B cell (primary cell): Measurements from ENCODE around the gene PEX19. TPM values are rescaled to one million over a fixed set of nuclear protein-coding genes. Genes with fewer than 3 reads are reported as not detected.

Experiments used
- ATAC-seq: fragments of 200-7000 bp; cut with Tn5 transposase; one replicate; pipeline ENCODE4 v1.10.0; 2021; ENCODE audit warnings: low read depth, mild to moderate bottlenecking, moderate number of reproducible peaks, moderate library complexity
- CTCF ChIA-PET: fragments of 350-600 bp; sonication (Branson Sonifier 250); formaldehyde crosslinking; loops from one replicate; lab custom pipeline; 2021; ENCODE audit warnings: antibody characterized with exemption, inconsistent platforms; lab: Charles Lee
- POLR2A ChIA-PET: fragments of 350-600 bp; sonication (Branson Sonifier 250); formaldehyde crosslinking; loops from one replicate; lab custom pipeline; 2021; ENCODE audit warnings: antibody characterized with exemption; lab: Charles Lee
- DNase-seq: peaks from one replicate; pipeline ENCODE4 v3.0.0; 2013
- H2AFZ ChIP-seq: 2 replicates; pipeline ENCODE4 v1.6.1; 2012; ENCODE audit warnings: mild to moderate bottlenecking, low read depth, low read length; ENCODE audit not compliant: insufficient read depth, poor library complexity, severe bottlenecking
- H3K27ac ChIP-seq, 2 donors: 1 replicate in 1 of 2; 2 replicates in 1 of 2; pipeline ENCODE4 v1.5.1; 2012 to 2013; ENCODE audit warnings: low read length in 2 of 2, mild to moderate bottlenecking in 2 of 2, moderate library complexity in 1 of 2
- H3K27me3 ChIP-seq, 4 experiments: fragments of 200-600 bp in 1 of 4; sonication (generic) in 1 of 4; replicated peaks in 1 of 4; 1 replicate in 2 of 4; 2 replicates in 2 of 4; pipeline versions ENCODE4 v1.6.1 to v1.7.0; 2013 to 2016; ENCODE audit warnings: low read length in 3 of 4, mild to moderate bottlenecking in 2 of 4, mixed read lengths in 1 of 4, moderate library complexity in 1 of 4; ENCODE audit not compliant: insufficient read depth in 4 of 4, control insufficient read depth in 3 of 4; ENCODE audit errors: control extremely low read depth in 1 of 4
- H3K36me3 ChIP-seq, 2 experiments: replicated peaks in 1 of 2; 1 replicate in 1 of 2; 2 replicates in 1 of 2; pipeline versions ENCODE4 v1.6.1 to v1.7.1; 2013; ENCODE audit warnings: low read length in 1 of 2; ENCODE audit not compliant: insufficient read depth in 2 of 2, control insufficient read depth in 1 of 2; ENCODE audit errors: control extremely low read depth in 1 of 2, extremely low read depth in 1 of 2
- H3K4me1 ChIP-seq, 2 donors: fragments of 200-600 bp in 1 of 2; sonication (generic) in 1 of 2; 1 replicate in 1 of 2; 2 replicates in 1 of 2; pipeline versions ENCODE4 v1.5.1 to v1.6.1; 2013 to 2017; ENCODE audit warnings: low read length in 2 of 2; ENCODE audit not compliant: control insufficient read depth in 2 of 2, insufficient read depth in 2 of 2
- H3K4me2 ChIP-seq: replicated peaks from 2 replicates; pipeline ENCODE3; 2012; ENCODE audit warnings: mild to moderate bottlenecking, low read depth, low read length; ENCODE audit not compliant: poor library complexity, severe bottlenecking
- H3K4me3 ChIP-seq, 5 experiments: fragments of 200-600 bp in 1 of 5; sonication (generic) in 1 of 5; 1 replicate in 3 of 5; 2 replicates in 2 of 5; pipeline versions ENCODE4 v1.5.1 to v1.7.0; 2011 to 2016; ENCODE audit warnings: low read length in 4 of 5, mild to moderate bottlenecking in 4 of 5, low read depth in 2 of 5, control low read depth in 1 of 5, moderate library complexity in 1 of 5; ENCODE audit not compliant: insufficient read depth in 1 of 5; ENCODE audit errors: control extremely low read depth in 1 of 5, extremely low read depth in 1 of 5
- H3K79me2 ChIP-seq: fragments of 200-600 bp; sonication (generic); one replicate; pipeline ENCODE4 v1.6.0; 2016; ENCODE audit warnings: low read length; ENCODE audit not compliant: control insufficient read depth, insufficient read depth
- H3K9ac ChIP-seq: fragments of 200-600 bp; sonication (generic); 2 replicates; pipeline ENCODE4 v1.6.1; 2017; ENCODE audit warnings: mild to moderate bottlenecking, low read length, moderate library complexity
- H3K9me3 ChIP-seq, 3 donors: one replicate each; pipeline versions ENCODE4 v1.6.1 to v1.7.1; 2013; ENCODE audit warnings: low read length in 2 of 3; ENCODE audit not compliant: control insufficient read depth in 2 of 3, insufficient read depth in 1 of 3; ENCODE audit errors: control extremely low read depth in 1 of 3
- H4K20me1 ChIP-seq: 2 replicates; pipeline ENCODE4 v1.6.0; 2012; ENCODE audit warnings: mild to moderate bottlenecking, low read length; ENCODE audit not compliant: insufficient read depth, control insufficient read depth, poor library complexity, severe bottlenecking
- H3K27ac Mint-ChIP-seq: one replicate; pipeline ENCODE4 v1.8.0; 2021; ENCODE audit warnings: mixed read lengths
- H3K27me3 Mint-ChIP-seq: one replicate; pipeline ENCODE4 v1.8.0; 2021; ENCODE audit warnings: mixed read lengths
- H3K4me1 Mint-ChIP-seq: one replicate; pipeline ENCODE4 v1.8.0; 2021; ENCODE audit warnings: mixed read lengths
- H3K4me3 Mint-ChIP-seq: one replicate; pipeline ENCODE4 v1.8.0; 2021; ENCODE audit warnings: mixed read lengths
- H3K9me3 Mint-ChIP-seq: one replicate; pipeline ENCODE4 v1.8.0; 2022; ENCODE audit warnings: mixed read lengths; ENCODE audit not compliant: insufficient read depth
- EZH2 ChIP-seq: IDR thresholded peaks from 2 replicates; pipeline ENCODE4 v1.6.1; 2012; ENCODE audit warnings: borderline replicate concordance, low read depth, mild to moderate bottlenecking, moderate library complexity, low read length; ENCODE audit not compliant: insufficient read depth, poor library complexity, severe bottlenecking
- intact Hi-C: fragments of 100-400 bp; cut with micrococcal nuclease; formaldehyde crosslinking; loops from one replicate; pipeline ENCODE4 v1.10.0; 2022
- polyA plus RNA-seq: library from polyadenylated mRNA; depleted of rRNA; stranded (reverse); fragments of >200 nt; gene quantifications from 2 replicates; pipeline ENCODE4 v1.2.3, GENCODE V29; 2012
- total RNA-seq, 2 donors: library from RNA; stranded (reverse); fragments of 120-200 nt in 1 of 2; gene quantifications; 1 replicate in 1 of 2; 2 replicates in 1 of 2; pipeline versions ENCODE4 v1.2.3 to v1.2.4, GENCODE V29; 2013 to 2022
- TF ChIP-seq, protein P1 (sequence below): fragments of 200-600 bp; IDR thresholded peaks from one replicate; pipeline ENCODE4 v1.8.0; 2022; ENCODE audit warnings: antibody characterized with exemption, mild to moderate bottlenecking

Gene PEX19
- total and polyA plus RNA-seq, 2 donors (not counting 1 experiment from before 2014, with no cell fraction given): 20.3 to 56.0 TPM

DNA sequence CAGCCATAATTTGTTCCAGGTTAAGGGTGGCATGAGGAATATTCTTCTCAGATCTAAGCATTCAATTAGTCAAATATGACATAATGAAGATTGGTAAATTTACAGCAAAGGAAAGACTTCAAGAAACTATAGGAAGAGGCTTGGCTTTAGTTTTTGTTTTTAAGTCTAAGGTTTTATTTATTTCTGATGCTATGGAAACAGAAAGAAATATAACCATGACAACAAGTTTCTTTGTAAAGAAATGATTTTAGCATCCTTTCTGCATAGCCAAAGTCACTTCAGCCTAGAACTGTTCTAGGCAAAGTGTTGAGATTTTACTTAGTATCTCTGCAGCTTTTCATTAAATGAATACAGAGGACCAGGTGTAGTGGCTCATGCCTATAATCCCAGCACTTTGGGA, 52.0 kb downstream of the PEX19 start:
- POLR2A ChIA-PET: no interaction called here
- intact Hi-C loops: no loop called here
- Histone ChIP-seq H3K4me2 (no peak overlapping the region), H3K27ac (no peak overlapping the region), H3K4me3 (no peak overlapping the region), H3K27me3 (no peaks in the 10 kb centered on the region), H3K36me3 (peaks cover 11 to 69% of the 10 kb centered on the region in 2 experiments), H3K4me1 (peaks cover 8 to 10% of the 10 kb centered on the region in 2 donors), H3K79me2 (no peaks in the 10 kb centered on the region), H2AFZ (no peak overlapping the region), H3K9ac (no peak overlapping the region), H4K20me1 (no peaks in the 10 kb centered on the region), H3K9me3 (no peaks in the 10 kb centered on the region)
- no peaks in the 10 kb centered on the region for H3K9me3 Mint-ChIP-seq
- CTCF ChIA-PET: interaction anchor here (0.7 to 3.6 kb wide), 6 partner anchors 13 to 139 kb away, joined by 3 to 10 read pairs (median 6); partner anchors contain the start of gene CASQ1
- no peak for DNase-seq
- no peak for TF ChIP-seq EZH2
- TF ChIP-seq, protein P1, sequence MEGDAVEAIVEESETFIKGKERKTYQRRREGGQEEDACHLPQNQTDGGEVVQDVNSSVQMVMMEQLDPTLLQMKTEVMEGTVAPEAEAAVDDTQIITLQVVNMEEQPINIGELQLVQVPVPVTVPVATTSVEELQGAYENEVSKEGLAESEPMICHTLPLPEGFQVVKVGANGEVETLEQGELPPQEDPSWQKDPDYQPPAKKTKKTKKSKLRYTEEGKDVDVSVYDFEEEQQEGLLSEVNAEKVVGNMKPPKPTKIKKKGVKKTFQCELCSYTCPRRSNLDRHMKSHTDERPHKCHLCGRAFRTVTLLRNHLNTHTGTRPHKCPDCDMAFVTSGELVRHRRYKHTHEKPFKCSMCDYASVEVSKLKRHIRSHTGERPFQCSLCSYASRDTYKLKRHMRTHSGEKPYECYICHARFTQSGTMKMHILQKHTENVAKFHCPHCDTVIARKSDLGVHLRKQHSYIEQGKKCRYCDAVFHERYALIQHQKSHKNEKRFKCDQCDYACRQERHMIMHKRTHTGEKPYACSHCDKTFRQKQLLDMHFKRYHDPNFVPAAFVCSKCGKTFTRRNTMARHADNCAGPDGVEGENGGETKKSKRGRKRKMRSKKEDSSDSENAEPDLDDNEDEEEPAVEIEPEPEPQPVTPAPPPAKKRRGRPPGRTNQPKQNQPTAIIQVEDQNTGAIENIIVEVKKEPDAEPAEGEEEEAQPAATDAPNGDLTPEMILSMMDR: no peak
- no peak overlapping the region for H3K4me3 Mint-ChIP-seq
- no peak for ATAC-seq
- peaks cover 11% of the 10 kb centered on the region for H3K4me1 Mint-ChIP-seq
- no peaks in the 10 kb centered on the region for H3K27me3 Mint-ChIP-seq
- no peak overlapping the region for H3K27ac Mint-ChIP-seq

- ATAC-seq (no peak), DNase-seq (no peak)
- Mint-ChIP-seq H3K9me3 (no peaks in the 10 kb centered on the region), H3K27me3 (no peaks in the 10 kb centered on the region), H3K4me1 (no peaks in the 10 kb centered on the region), H3K27ac (no peak overlapping the region), H3K4me3 (no peak overlapping the region)
- CTCF ChIA-PET: interaction anchor here (1.2 to 3.8 kb wide), 3 partner anchors 23 to 63 kb away, joined by 3 to 14 read pairs (median 6); no protein-coding TSS in a partner anchor
- TF ChIP-seq, protein P1: no peak
- TF ChIP-seq EZH2: no peak
- peaks cover 20 to 87% of the 10 kb centered on the region in 2 experiments for H3K36me3 ChIP-seq
- intact Hi-C loops: no loop called here
- no peak overlapping the region for H3K4me2 ChIP-seq
- H3K27ac ChIP-seq: no peak overlapping the region
- no peaks in the 10 kb centered on the region for H3K9me3 ChIP-seq
- no peak overlapping the region for H3K4me3 ChIP-seq
- H3K9ac ChIP-seq: no peak overlapping the region
- H3K79me2 ChIP-seq: no peaks in the 10 kb centered on the region
- POLR2A ChIA-PET: interaction anchor here (0.6 to 0.7 kb wide), 2 partner anchors 20 to 24 kb away, joined by 3 read pairs; no protein-coding TSS in a partner anchor
- H3K27me3 ChIP-seq: no peaks in the 10 kb centered on the region
- no peaks in the 10 kb centered on the region for H4K20me1 ChIP-seq
- H2AFZ ChIP-seq: no peak overlapping the region
- no peaks in the 10 kb centered on the region for H3K4me1 ChIP-seq
These were observed 56.5 kb downstream of the PEX19 start for GRCh38 chr1:160228431-160228830.
